Ishikawa (cell line): ENCODE results near the gene PARP14.

Experiments used
- CEBPB ChIP-seq: IDR thresholded peaks from 2 replicates; pipeline ENCODE4 v1.6.1; 2012
- CREB1 ChIP-seq: IDR thresholded peaks from 2 replicates; pipeline ENCODE4 v1.6.1; 2012; ENCODE audit warnings: low read depth
- EGR1 ChIP-seq: IDR thresholded peaks from 2 replicates; pipeline ENCODE4 v1.6.1; 2012
- EP300 ChIP-seq: IDR thresholded peaks from 2 replicates; pipeline ENCODE4 v1.6.1; 2012; ENCODE audit warnings: borderline replicate concordance
- FOXM1 ChIP-seq: IDR thresholded peaks from 2 replicates; pipeline ENCODE4 v1.6.1; 2012; ENCODE audit warnings: low read depth, borderline replicate concordance
- NFIC ChIP-seq: IDR thresholded peaks from 2 replicates; pipeline ENCODE4 v1.6.1; 2012
- RAD21 ChIP-seq: IDR thresholded peaks from 2 replicates; pipeline ENCODE4 v1.6.1; 2012; ENCODE audit warnings: low read depth
- REST ChIP-seq: IDR thresholded peaks from 2 replicates; pipeline ENCODE4 v1.6.1; 2012; ENCODE audit warnings: low read depth, mild to moderate bottlenecking
- TAF1 ChIP-seq: IDR thresholded peaks from 2 replicates; pipeline ENCODE4 v1.6.1; 2012; ENCODE audit warnings: low read depth, mild to moderate bottlenecking
- TCF12 ChIP-seq: IDR thresholded peaks from 2 replicates; pipeline ENCODE4 v1.6.1; 2012; ENCODE audit warnings: low read depth
- TEAD4 ChIP-seq: IDR thresholded peaks from 2 replicates; pipeline ENCODE4 v1.6.1; 2012
- YY1 ChIP-seq: IDR thresholded peaks from 2 replicates; pipeline ENCODE4 v1.6.1; 2012; ENCODE audit warnings: low read depth
- ZBTB7A ChIP-seq: IDR thresholded peaks from 2 replicates; pipeline ENCODE4 v1.6.1; 2012; ENCODE audit warnings: low read depth
- TF ChIP-seq, protein P1 (sequence below): IDR thresholded peaks from 2 replicates; pipeline ENCODE4 v1.6.1; 2012
- TF ChIP-seq, protein P2 (sequence below): IDR thresholded peaks from 2 replicates; pipeline ENCODE4 v1.6.1; 2012

Gene PARP14

GRCh38 chr3:122728756-122729514 is 48.3 kb downstream of the PARP14 start:
- TF ChIP-seq RAD21 (no peak), YY1 (no peak), NFIC (no peak), CREB1 (no peak), FOXM1 (no peak), CEBPB (no peak), TEAD4 (no peak), ZBTB7A (no peak), REST (no peak), TCF12 (no peak), EGR1 (no peak), EP300 (no peak), TAF1 (no peak)
- TF ChIP-seq, protein P1, sequence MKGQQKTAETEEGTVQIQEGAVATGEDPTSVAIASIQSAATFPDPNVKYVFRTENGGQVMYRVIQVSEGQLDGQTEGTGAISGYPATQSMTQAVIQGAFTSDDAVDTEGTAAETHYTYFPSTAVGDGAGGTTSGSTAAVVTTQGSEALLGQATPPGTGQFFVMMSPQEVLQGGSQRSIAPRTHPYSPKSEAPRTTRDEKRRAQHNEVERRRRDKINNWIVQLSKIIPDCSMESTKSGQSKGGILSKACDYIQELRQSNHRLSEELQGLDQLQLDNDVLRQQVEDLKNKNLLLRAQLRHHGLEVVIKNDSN, result no peak

GRCh38 chr3:122730240-122730639 is 49.6 kb downstream of the PARP14 start:
- TF ChIP-seq CREB1 (no peak), EP300 (no peak)

- no peak for TF ChIP-seq TAF1
- TF ChIP-seq YY1, result no peak
- no peak for TF ChIP-seq TCF12
- no peak for TF ChIP-seq TEAD4
- TF ChIP-seq, protein P1, result no peak
- no peak for TF ChIP-seq EGR1
- no peak for TF ChIP-seq RAD21
- no peak for TF ChIP-seq REST
- TF ChIP-seq ZBTB7A, result no peak
- no peak for TF ChIP-seq FOXM1
- no peak for TF ChIP-seq CEBPB
- no peak for TF ChIP-seq NFIC
- no peak for TF ChIP-seq EP300
- no peak for TF ChIP-seq CREB1
- TF ChIP-seq, protein P2, sequence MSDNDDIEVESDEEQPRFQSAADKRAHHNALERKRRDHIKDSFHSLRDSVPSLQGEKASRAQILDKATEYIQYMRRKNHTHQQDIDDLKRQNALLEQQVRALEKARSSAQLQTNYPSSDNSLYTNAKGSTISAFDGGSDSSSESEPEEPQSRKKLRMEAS, result no peak
Observed at GRCh38 chr3:122739172-122739571, 58.5 kb downstream of the PARP14 start.

GRCh38 chr3:122742234-122742633 is 61.6 kb downstream of the PARP14 start:
- TF ChIP-seq EP300 (no peak), FOXM1 (no peak), NFIC (no peak), YY1 (no peak), ZBTB7A (no peak), CREB1 (no peak), REST (no peak)
- TF ChIP-seq, protein P2, result no peak
